Stimulated activated CD4-positive, alpha-beta T cell treated with anti-CD3 and anti-CD28 coated beads, Interleukin-12 subunit alpha, Interleukin-12 subunit beta, amount 100 ng/mL, for 48 hours (primary cell): ENCODE results near the gene ITGAE.

ENCODE experiments used
- DNase-seq, 3 donors: peaks; one replicate each; pipeline ENCODE4 v3.0.0-alpha.2; 2020; ENCODE audit warnings: low read depth in 2 of 3, low spot score in 1 of 3

ITGAE gene

GRCh38 chr17:3695723-3696411 lies 105.1 kb downstream of the ITGAE start, which contains the start of gene P2RX5:
Gene P2RX5, minus strand, starts transcription at chr17:3696155. Its CDS starts 150 bp downstream, at chr17:3696005.
- DNase-seq = peak in 1 of 3 donors; percentile 35

DNA sequence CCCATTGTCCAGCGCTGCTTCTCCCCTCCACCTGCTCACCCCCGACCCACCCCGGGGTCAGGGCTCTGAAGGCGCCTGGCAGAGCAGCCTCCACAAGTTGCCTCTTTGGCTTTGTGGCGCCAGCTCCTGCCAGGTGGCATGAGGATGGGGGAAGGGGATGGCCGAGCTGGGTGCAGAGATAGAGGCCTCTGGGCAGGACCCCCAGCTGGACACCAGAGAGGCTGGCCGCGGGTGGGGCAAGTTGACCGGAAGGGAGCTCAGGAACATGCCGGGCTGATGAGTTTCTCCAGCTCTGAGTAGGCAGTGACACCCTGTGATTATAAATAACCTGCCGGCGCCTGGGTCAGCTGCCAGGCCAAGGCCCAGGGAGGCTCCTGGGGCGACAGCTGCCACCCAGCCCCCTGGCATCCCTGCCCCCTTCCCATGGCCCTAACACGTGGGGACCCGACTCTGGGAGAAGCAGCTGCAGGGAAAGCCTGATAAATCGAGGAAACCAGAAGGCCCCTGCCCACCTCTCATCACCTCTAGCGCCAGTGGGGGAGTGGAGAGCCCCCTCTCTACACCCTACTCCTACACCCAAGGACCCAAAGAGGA lies 105.8 kb downstream of the ITGAE start:
- DNase-seq = no peak

GRCh38 chr17:3693829-3694231 lies 107.2 kb downstream of the ITGAE start:
- peak; percentile 39 to 51 (median 47) for DNase-seq

GRCh38 chr17:3693141-3693540 lies 107.8 kb downstream of the ITGAE start:
- DNase-seq = no peak

DNA sequence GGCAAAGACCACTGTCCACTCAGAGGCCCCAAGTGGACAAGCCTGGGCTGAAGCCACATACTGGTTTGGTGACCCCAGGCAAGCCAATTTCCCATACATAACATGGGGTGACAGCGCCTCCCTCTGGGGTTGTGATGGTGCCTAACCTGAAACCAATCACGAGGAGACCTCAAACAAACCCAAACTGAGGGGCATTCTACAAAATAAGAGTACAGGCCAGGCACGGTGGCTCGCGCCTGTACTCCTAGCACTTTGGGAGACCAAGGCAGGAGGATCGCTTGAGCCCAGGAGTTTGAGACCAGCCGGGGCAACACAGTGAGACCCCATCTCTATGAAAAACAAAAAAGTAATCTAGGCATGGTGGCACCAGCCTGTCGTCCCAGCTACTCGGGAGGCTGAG lies 108.6 kb downstream of the ITGAE start:
- no peak for DNase-seq

GRCh38 chr17:3691617-3692067 lies 109.3 kb downstream of the ITGAE start:
- no peak for DNase-seq

- no peak for DNase-seq
These were observed 110.8 kb downstream of the ITGAE start for GRCh38 chr17:3690094-3690715.

DNA sequence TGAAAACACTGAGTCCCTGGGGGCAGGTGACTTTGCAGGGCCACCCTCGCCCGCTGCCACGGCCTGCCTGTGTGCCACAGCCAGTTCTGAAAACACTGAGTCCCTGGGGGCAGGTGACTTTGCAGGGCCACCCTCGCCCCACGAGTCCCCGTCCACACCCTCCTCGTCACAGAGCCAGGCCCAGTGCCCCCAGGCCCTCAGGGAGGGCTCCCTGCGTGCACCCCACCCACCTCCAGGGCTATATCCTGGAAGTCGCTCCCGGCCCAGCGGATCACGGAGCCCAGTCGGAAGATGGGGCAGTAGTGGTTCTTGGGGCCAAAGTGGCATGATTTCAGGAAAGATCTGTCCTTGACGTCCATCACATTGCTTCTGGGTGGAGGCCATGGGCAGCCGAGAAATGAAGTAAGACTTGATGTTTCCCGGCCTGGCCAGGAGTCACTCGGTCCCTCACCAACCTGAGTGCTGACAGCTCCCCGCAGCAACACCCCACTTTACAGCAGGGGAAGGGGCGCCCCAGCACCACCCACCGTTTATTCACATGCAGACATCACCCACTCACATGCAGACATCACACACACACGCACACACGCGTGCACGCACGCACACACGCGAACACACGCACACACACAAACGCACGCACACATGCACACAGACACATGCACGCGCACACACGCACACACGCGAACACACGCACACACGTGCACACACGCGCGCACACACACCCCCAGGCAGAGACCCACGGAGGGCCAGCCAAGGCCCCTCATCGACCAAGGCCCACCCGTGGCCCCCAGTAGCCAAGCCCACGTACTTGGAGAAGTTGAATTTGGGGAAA lies 111.5 kb downstream of the ITGAE start:
- no peak for DNase-seq

GRCh38 chr17:3688852-3689261 lies 112.1 kb downstream of the ITGAE start:
- DNase-seq = no peak

GRCh38 chr17:3688027-3688553 lies 112.9 kb downstream of the ITGAE start:
- no peak for DNase-seq

DNA sequence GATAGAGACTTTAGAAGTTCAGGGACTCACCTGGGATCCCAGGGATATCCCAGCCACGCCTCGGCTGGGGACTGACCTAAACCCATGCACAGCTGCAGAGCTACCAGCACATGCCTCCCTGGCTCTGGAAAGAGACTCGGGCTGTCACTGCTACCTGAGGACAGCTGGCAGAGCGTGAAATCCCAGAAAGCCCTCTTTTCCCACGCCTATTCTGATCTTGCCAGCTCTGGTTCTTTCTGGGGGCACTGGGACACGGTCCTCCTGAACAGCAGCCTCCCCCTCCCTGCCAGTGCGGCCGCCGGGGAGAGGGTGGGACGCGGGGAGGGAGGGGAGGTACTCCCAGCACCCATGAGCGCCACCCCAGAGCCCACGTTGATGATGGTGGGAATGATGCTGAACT lies 115.8 kb downstream of the ITGAE start:
- DNase-seq = no peak

DNA sequence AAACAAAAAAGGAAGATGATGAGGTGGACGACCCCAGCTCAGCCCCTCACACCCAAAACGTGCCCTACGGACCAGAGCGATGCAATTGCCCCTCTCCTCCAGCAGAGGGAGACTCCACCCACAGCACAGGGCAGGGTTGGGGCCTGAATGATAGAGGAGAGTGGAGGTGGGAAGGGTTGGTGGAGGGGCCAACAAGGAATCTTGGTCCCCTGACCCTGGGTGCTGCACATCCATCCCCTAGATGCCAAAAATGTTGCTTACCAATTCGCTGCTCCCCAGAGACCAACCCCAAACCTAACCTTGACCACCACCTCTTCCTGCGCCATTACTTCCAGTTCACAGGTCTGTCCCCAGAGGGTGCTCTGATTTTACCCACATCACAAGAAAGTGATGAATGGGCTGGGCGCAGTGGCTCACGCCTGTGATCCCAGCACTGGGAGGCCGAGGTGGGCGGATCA lies 117.9 kb downstream of the ITGAE start:
- peak; percentile 34 to 76 (median 37) for DNase-seq

DNA sequence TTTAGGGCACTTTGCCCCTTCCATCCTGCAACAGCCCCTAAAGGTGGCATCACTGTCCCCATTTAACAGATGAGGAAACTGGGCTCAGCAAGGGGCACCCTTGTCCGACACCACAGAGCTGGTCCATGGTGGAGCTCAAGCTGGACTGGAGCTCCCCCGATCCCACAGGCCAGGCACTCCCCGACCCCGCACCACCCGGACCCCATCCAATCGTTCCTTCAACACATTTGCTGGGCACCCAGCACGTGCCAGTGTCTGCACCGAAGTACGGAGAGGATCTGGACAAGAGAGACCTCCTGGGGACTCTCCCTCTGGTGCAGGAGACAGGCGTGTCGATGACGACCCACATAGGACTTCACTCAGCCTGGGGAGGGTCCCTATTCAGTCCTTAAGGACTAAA lies 119.0 kb downstream of the ITGAE start:
- no peak for DNase-seq

- DNase-seq = no peak
These were observed 119.4 kb downstream of the ITGAE start for GRCh38 chr17:3681565-3681964.

GRCh38 chr17:3681057-3681456 lies 119.9 kb downstream of the ITGAE start:
- DNase-seq = no peak

- DNase-seq = no peak
These were observed 121.4 kb downstream of the ITGAE start for GRCh38 chr17:3679531-3680126.

DNA sequence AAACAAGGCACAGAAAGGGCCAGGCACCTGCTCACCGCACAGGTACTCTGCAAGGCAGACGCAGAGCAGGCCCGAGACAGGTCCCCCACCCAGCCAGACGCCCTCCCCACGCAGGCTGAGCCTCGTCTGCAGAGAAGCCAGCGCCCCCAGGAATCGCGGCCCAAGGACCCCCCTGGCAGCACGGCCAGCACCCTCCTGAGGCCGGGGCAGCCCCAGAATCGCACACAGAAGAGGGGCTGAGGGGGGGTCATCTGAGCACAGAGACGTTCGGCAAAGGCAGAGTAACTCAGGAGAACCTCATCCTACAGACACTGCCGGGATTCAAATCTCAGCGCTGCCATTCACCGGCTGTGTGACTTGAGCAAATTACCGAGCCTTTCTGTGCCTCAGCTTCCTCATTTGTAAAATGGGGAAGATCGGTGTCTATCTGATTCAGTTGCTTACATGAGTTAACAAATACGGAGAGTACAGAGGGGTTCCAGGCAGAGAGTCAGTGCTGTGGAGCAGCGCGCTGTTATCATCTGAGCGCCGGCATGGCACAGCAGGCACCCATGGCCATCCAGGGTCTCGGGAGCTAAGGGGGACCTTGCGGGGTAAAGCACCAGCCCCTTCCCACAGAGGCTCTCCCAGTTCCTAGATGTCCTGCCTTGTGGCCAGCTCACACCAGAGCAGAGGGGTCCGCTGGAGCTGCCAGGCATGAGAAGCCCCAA lies 122.0 kb downstream of the ITGAE start:
- no peak for DNase-seq

DNA sequence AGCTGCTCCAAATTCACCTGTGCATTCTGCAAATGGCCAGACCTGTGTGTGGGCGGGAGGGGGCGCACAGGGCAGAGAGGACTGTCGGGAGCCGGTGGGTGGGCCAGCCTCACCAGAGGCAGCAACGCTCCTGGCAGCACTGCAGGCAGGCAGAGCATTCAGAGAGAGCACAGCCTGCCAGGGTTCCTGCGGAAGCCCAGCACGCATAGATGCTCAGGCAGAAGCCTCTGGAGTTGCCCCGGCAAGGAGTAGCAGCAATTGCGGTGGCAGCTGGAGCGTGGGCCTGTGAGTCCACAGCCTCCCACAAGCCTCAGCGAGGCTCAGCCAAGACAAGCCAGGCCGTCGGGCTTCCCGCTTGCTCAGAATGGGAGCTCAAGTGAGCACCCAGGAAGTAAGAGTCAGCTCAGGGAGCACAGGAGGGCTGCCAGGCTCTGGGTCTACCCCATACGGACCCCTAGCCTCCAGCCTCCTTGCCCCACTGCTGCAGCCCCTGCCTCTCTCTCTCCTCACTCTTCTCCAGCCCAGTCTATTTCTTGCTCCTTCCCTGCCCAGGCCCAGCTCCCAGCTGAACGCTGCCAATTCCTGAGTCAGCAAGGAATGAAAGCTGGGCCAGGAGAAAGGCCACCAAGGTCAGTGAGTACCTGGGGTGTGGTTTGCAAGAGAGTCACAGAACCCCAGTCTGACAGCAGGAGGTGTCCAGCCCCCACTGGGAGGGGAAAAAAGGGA lies 122.7 kb downstream of the ITGAE start:
- DNase-seq = no peak

DNA sequence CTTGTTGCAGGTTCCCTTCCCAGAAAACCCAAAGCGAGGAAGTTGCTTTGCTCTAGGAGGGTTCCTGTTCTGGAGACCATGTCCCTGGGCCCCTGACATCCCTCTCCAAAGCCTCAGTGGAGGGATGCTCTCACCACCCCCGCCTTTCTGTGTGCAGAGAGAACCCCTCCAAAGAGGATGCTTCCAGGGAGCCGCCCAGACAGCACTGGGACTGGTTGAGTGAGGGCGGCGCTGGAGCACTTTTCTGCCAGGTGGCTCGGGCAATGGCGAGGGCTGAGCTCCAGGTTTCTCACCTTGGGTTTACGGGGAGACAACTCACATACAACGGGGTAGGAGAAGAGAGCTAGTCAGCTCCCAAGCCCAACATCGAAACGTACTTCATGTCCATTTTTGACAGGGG lies 125.1 kb downstream of the ITGAE start:
- no peak for DNase-seq
